Measurements from ENCODE around the gene ARHGEF17.

DNA sequence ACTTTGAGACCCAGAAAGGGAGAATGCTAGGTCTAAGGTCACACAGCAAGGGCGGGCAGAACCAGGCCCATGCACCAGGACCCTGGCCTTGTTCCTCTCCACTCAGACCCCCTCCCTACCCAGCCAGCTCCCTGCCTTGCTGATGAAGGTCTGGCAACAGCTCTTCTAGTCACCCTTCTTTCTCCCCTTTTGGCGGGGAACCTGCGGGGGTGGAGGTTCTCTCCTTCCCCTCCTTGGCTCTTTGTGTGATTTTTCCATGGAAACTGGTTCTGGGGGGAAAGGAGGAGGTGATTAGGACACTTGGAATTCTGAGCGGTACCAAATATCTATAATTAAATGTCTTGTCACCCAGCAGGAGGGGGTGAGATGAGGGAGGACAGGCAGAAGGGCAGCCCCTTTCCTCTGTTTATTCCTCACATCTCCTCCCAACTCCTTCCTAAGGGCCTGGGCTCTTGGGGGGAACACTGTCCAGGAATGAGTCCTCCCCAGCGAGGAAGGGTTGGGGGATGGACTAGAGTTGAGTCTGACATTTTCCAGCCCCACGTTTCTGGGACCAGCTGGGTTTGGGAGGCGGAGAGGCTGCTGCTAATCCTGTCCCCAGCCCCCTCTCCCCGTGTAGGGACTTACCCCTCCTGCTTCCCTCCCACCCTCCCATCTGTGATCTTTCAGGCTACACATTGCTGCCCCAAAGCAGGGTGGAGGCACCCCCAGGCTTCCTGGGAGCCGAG, 7.4 kb downstream of the ARHGEF17 start:
- TF ChIP-seq ZNF768 (tag by site-specific recombination; IDR thresholded peaks at IDR 0.05) (no peak), ZNF580 (tag by site-specific recombination; IDR thresholded peaks at IDR 0.05) (no peak), CTCF (tag by site-specific recombination; IDR thresholded peaks at IDR 0.05) (no peak), SETDB1 (IDR thresholded peaks at IDR 0.05; ENCODE audit: insufficient read length, low read length) (no peak), REST (tag by site-specific recombination; IDR thresholded peaks at IDR 0.05) (no peak), ZFP41 (tag by site-specific recombination; IDR thresholded peaks at IDR 0.05; ENCODE audit: borderline replicate concordance) (no peak), ZNF747 (tag by site-specific recombination; IDR thresholded peaks at IDR 0.05) (no peak), ZNF624 (tag by site-specific recombination; IDR thresholded peaks at IDR 0.05) (no peak), ZNF76 (tag by site-specific recombination; IDR thresholded peaks at IDR 0.05; ENCODE audit: borderline replicate concordance, low read depth) (no peak), RBAK (tag by site-specific recombination; IDR thresholded peaks at IDR 0.05) (no peak)
- TF ChIP-seq, protein P1, sequence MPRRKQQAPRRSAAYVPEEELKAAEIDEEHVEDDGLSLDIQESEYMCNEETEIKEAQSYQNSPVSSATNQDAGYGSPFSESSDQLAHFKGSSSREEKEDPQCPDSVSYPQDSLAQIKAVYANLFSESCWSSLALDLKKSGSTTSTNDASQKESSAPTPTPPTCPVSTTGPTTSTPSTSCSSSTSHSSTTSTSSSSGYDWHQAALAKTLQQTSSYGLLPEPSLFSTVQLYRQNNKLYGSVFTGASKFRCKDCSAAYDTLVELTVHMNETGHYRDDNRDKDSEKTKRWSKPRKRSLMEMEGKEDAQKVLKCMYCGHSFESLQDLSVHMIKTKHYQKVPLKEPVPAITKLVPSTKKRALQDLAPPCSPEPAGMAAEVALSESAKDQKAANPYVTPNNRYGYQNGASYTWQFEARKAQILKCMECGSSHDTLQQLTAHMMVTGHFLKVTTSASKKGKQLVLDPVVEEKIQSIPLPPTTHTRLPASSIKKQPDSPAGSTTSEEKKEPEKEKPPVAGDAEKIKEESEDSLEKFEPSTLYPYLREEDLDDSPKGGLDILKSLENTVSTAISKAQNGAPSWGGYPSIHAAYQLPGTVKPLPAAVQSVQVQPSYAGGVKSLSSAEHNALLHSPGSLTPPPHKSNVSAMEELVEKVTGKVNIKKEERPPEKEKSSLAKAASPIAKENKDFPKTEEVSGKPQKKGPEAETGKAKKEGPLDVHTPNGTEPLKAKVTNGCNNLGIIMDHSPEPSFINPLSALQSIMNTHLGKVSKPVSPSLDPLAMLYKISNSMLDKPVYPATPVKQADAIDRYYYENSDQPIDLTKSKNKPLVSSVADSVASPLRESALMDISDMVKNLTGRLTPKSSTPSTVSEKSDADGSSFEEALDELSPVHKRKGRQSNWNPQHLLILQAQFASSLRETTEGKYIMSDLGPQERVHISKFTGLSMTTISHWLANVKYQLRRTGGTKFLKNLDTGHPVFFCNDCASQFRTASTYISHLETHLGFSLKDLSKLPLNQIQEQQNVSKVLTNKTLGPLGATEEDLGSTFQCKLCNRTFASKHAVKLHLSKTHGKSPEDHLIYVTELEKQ (tag by site-specific recombination; IDR thresholded peaks at IDR 0.05; ENCODE audit: borderline replicate concordance), result no peak
